GM23338 (cell line): ENCODE measurements around the gene GMEB2.

ENCODE experiments used
- EZH2 ChIP-seq: fragments of 200-600 bp; sonication (generic); IDR thresholded peaks from one replicate; pipeline ENCODE4 v1.8.0; 2017; ENCODE audit warnings: antibody characterized with exemption, mild to moderate bottlenecking, low read depth; ENCODE audit not compliant: unreplicated experiment
- POLR2AphosphoS5 ChIP-seq: IDR thresholded peaks from 2 replicates; pipeline ENCODE4 v1.6.1; 2016; ENCODE audit warnings: antibody characterized with exemption, low read depth
- TF ChIP-seq, protein P1 (sequence below), 2 experiments: fragments of 200-600 bp in 1 of 2; sonication (generic) in 1 of 2; conservative IDR thresholded peaks; 2 replicates each; pipeline versions ENCODE4 v1.5.1 to v1.6.1; 2016 to 2017; ENCODE audit warnings: antibody characterized with exemption in 2 of 2, low read depth in 2 of 2, mild to moderate bottlenecking in 2 of 2, moderate library complexity in 1 of 2
- TF ChIP-seq, protein P2 (sequence below): fragments of 250-450 bp; sonication (Bioruptor Pico); IDR thresholded peaks from 2 replicates; pipeline ENCODE4 v1.5.0; 2020; ENCODE audit warnings: mild to moderate bottlenecking, moderate library complexity

DNA sequence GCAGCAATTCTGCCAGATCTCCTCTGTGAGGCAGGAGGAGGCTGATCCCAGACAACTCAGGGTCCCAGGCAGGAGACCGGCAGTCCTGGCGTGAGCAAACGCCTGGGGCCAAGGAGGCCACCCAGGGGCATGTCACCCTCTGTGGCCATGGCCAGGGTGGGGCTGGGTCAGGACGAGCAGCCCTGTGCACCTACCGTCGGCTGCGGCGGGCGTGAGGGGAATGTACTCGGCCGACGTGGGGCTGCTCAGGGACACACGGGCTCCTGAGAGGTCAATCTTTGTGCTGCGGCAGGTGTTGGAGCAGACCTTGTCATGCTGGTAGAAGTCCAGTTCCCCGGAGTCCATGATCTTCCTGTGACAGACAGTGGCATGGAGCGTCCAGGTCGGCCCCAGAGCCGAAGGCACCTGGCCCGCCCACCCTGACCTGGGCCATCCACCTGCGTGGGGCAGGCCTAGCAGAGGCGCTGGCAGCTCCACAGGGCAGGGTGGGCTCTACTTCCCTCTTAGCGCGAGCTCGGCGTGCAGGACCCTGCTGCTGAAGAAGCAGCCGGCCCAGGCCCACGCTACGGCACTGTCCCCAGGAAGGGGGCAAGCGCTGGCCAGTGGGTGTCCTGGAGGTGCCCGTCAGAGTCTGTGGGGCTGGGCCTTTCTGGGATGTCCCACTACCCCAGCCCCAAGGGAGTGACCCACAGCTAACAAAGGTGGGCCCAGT lies 31.3 kb downstream of the GMEB2 start:
- TF ChIP-seq, protein P1, sequence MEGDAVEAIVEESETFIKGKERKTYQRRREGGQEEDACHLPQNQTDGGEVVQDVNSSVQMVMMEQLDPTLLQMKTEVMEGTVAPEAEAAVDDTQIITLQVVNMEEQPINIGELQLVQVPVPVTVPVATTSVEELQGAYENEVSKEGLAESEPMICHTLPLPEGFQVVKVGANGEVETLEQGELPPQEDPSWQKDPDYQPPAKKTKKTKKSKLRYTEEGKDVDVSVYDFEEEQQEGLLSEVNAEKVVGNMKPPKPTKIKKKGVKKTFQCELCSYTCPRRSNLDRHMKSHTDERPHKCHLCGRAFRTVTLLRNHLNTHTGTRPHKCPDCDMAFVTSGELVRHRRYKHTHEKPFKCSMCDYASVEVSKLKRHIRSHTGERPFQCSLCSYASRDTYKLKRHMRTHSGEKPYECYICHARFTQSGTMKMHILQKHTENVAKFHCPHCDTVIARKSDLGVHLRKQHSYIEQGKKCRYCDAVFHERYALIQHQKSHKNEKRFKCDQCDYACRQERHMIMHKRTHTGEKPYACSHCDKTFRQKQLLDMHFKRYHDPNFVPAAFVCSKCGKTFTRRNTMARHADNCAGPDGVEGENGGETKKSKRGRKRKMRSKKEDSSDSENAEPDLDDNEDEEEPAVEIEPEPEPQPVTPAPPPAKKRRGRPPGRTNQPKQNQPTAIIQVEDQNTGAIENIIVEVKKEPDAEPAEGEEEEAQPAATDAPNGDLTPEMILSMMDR (conservative IDR thresholded peaks at IDR 0.05; ENCODE audit: low read depth in 2 of 2): no peak
- TF ChIP-seq, protein P2, sequence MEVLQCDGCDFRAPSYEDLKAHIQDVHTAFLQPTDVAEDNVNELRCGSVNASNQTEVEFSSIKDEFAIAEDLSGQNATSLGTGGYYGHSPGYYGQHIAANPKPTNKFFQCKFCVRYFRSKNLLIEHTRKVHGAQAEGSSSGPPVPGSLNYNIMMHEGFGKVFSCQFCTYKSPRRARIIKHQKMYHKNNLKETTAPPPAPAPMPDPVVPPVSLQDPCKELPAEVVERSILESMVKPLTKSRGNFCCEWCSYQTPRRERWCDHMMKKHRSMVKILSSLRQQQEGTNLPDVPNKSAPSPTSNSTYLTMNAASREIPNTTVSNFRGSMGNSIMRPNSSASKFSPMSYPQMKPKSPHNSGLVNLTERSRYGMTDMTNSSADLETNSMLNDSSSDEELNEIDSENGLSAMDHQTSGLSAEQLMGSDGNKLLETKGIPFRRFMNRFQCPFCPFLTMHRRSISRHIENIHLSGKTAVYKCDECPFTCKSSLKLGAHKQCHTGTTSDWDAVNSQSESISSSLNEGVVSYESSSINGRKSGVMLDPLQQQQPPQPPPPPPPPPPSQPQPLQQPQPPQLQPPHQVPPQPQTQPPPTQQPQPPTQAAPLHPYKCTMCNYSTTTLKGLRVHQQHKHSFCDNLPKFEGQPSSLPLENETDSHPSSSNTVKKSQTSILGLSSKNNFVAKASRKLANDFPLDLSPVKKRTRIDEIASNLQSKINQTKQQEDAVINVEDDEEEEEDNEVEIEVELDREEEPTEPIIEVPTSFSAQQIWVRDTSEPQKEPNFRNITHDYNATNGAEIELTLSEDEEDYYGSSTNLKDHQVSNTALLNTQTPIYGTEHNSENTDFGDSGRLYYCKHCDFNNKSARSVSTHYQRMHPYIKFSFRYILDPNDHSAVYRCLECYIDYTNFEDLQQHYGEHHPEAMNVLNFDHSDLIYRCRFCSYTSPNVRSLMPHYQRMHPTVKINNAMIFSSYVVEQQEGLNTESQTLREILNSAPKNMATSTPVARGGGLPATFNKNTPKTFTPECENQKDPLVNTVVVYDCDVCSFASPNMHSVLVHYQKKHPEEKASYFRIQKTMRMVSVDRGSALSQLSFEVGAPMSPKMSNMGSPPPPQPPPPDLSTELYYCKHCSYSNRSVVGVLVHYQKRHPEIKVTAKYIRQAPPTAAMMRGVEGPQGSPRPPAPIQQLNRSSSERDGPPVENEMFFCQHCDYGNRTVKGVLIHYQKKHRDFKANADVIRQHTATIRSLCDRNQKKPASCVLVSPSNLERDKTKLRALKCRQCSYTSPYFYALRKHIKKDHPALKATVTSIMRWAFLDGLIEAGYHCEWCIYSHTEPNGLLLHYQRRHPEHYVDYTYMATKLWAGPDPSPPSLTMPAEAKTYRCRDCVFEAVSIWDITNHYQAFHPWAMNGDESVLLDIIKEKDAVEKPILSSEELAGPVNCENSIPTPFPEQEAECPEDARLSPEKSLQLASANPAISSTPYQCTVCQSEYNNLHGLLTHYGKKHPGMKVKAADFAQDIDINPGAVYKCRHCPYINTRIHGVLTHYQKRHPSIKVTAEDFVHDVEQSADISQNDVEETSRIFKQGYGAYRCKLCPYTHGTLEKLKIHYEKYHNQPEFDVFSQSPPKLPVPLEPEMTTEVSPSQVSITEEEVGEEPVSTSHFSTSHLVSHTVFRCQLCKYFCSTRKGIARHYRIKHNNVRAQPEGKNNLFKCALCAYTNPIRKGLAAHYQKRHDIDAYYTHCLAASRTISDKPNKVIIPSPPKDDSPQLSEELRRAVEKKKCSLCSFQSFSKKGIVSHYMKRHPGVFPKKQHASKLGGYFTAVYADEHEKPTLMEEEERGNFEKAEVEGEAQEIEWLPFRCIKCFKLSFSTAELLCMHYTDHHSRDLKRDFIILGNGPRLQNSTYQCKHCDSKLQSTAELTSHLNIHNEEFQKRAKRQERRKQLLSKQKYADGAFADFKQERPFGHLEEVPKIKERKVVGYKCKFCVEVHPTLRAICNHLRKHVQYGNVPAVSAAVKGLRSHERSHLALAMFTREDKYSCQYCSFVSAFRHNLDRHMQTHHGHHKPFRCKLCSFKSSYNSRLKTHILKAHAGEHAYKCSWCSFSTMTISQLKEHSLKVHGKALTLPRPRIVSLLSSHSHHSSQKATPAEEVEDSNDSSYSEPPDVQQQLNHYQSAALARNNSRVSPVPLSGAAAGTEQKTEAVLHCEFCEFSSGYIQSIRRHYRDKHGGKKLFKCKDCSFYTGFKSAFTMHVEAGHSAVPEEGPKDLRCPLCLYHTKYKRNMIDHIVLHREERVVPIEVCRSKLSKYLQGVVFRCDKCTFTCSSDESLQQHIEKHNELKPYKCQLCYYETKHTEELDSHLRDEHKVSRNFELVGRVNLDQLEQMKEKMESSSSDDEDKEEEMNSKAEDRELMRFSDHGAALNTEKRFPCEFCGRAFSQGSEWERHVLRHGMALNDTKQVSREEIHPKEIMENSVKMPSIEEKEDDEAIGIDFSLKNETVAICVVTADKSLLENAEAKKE (CRISPR knock-in tag): no peak
- TF ChIP-seq POLR2AphosphoS5 (no peak), EZH2 (no peak)
